Activated CD8-positive, alpha-beta T cell treated with anti-CD3 and anti-CD28 coated beads for 36 hours (primary cell): ENCODE measurements around the gene ZC4H2. TPM values are rescaled to one million over a fixed set of nuclear protein-coding genes. Genes with fewer than 3 reads are reported as not detected.
"Not testable (repeated sequence)": the region's sequence is repeated elsewhere in the genome, so short reads cannot be mapped to it uniquely, and the experiment has no call there.

ENCODE experiments used
- ATAC-seq: fragments of 200-7000 bp; cut with Tn5 transposase; one replicate; pipeline ENCODE4 v1.10.0; 2021; ENCODE audit warnings: mild to moderate bottlenecking, moderate library complexity
- CTCF ChIA-PET: fragments of 350-600 bp; sonication (Branson Sonifier 250); formaldehyde crosslinking; loops from one replicate; lab custom pipeline; 2021; ENCODE audit warnings: antibody characterized with exemption; lab: Charles Lee
- POLR2A ChIA-PET: fragments of 350-600 bp; sonication (Branson Sonifier 250); formaldehyde crosslinking; loops from one replicate; lab custom pipeline; 2021; ENCODE audit warnings: antibody characterized with exemption; lab: Charles Lee
- DNase-seq: peaks from one replicate; pipeline ENCODE4 v3.0.0-alpha.2; 2020
- H3K27ac Mint-ChIP-seq: one replicate; pipeline ENCODE4 v1.8.0; 2021; ENCODE audit warnings: mild to moderate bottlenecking, mixed read lengths
- H3K27me3 Mint-ChIP-seq: one replicate; pipeline ENCODE4 v1.8.0; 2021; ENCODE audit warnings: mixed read lengths
- H3K36me3 Mint-ChIP-seq: one replicate; pipeline ENCODE4 v1.8.0; 2021; ENCODE audit warnings: low read depth, mixed read lengths
- H3K4me1 Mint-ChIP-seq: one replicate; pipeline ENCODE4 v1.8.0; 2021; ENCODE audit warnings: low read depth, mixed read lengths
- H3K4me3 Mint-ChIP-seq: one replicate; pipeline ENCODE4 v1.8.0; 2021; ENCODE audit warnings: mild to moderate bottlenecking, moderate library complexity, mixed read lengths
- H3K9me3 Mint-ChIP-seq: one replicate; pipeline ENCODE4 v1.8.0; 2021; ENCODE audit warnings: mixed read lengths
- intact Hi-C: fragments of 100-400 bp; cut with micrococcal nuclease; formaldehyde crosslinking; loops from one replicate; pipeline ENCODE4 v1.10.0; 2022
- total RNA-seq, 2 experiments: library from RNA; stranded (reverse); gene quantifications; one replicate each; pipeline ENCODE4 v1.2.3, GENCODE V29; 2021
- TF ChIP-seq, protein P1 (sequence below): fragments of 200-600 bp; IDR thresholded peaks from one replicate; pipeline ENCODE4 v1.8.0; 2022; ENCODE audit warnings: antibody characterized with exemption, mild to moderate bottlenecking

ZC4H2 gene, protein sequence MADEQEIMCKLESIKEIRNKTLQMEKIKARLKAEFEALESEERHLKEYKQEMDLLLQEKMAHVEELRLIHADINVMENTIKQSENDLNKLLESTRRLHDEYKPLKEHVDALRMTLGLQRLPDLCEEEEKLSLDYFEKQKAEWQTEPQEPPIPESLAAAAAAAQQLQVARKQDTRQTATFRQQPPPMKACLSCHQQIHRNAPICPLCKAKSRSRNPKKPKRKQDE
- 10 to 100 TPM; 10.3 to 10.7 TPM for total RNA-seq

DNA sequence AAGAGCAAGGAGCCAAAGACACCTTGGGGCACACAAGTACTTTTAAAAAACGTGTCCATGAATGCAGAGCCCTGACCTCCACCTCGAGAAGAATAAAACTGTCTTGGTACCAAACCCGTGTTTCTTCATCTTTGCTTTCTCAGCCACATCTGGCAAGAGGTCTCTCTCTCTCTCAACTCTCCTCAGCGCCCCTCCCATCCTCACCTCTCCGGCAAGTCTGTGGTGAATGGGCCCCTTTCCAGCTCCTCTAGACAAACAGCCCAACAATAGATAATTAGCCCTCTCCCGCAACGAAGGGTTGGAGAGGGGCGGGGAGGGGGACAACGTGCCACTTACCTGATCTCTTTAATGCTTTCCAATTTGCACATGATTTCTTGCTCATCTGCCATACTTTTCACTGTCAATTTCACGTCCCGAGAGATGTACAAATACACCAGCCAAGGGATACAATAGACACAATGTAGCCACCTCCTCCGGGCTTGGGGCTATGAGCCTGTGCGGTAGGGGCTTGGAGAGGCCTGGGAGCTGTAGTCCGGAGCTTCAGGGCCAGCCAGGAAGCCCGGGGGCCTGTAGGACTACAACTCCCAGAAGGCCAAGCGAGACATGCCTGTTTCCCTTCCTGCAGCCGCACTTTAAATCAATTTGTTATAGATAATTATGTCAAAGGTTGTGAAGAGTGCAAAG, at the start of gene ZC4H2:
Gene ZC4H2 (minus strand): TSS at position 462 of the 684 bp plus-strand sequence. CDS start 73 bp downstream, at position 389.
- ChIA-PET CTCF (no interaction called here), POLR2A (no interaction called here)
- Mint-ChIP-seq H3K27ac (peak within 1 kb of the TSS; percentile 88), H3K9me3 (peaks cover 5% of the 10 kb centered on the region), H3K4me1 (peaks cover 20% of the 10 kb centered on the region), H3K27me3 (no peaks in the 10 kb centered on the region), H3K4me3 (peak within 1 kb of the TSS; percentile 92), H3K36me3 (peaks cover 9% of the 10 kb centered on the region)
- intact Hi-C loops: loop anchor here (10.0 kb wide), 1 partner anchor 59 kb away; the partner anchor contains the start of gene ZC3H12B
- TF ChIP-seq, protein P1, sequence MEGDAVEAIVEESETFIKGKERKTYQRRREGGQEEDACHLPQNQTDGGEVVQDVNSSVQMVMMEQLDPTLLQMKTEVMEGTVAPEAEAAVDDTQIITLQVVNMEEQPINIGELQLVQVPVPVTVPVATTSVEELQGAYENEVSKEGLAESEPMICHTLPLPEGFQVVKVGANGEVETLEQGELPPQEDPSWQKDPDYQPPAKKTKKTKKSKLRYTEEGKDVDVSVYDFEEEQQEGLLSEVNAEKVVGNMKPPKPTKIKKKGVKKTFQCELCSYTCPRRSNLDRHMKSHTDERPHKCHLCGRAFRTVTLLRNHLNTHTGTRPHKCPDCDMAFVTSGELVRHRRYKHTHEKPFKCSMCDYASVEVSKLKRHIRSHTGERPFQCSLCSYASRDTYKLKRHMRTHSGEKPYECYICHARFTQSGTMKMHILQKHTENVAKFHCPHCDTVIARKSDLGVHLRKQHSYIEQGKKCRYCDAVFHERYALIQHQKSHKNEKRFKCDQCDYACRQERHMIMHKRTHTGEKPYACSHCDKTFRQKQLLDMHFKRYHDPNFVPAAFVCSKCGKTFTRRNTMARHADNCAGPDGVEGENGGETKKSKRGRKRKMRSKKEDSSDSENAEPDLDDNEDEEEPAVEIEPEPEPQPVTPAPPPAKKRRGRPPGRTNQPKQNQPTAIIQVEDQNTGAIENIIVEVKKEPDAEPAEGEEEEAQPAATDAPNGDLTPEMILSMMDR: no peak
- ATAC-seq: peak; percentile 99
- DNase-seq: peak; percentile 81

DNA sequence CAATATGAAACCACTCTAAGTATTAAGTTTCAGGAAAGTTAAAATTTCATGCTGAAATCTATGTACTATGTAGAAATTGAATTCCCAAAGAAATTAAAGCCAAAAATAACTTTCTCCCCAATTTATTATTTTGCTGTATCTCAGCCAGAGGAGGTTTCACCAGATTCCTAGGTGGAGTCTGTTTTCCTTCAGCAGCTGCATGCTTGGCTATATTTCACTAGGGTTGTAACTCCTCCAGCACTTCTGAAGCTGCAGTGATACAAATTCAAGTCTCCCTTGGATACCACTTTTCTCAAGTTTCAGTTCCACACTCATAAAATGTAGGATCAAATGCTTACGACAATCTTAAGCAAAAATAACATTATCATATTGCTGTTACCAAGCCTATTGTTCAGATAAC, 41.2 kb upstream of the ZC4H2 start:
- Mint-ChIP-seq H3K4me1 (no peaks in the 10 kb centered on the region), H3K9me3 (peaks cover 6% of the 10 kb centered on the region), H3K27me3 (no peaks in the 10 kb centered on the region), H3K36me3 (peaks cover 5% of the 10 kb centered on the region), H3K4me3 (no peak overlapping the region), H3K27ac (no peak overlapping the region)
- POLR2A ChIA-PET: no interaction called here
- TF ChIP-seq, protein P1: no peak
- no peak for ATAC-seq
- CTCF ChIA-PET: no interaction called here
- intact Hi-C loops: no loop called here
- no peak for DNase-seq

DNA sequence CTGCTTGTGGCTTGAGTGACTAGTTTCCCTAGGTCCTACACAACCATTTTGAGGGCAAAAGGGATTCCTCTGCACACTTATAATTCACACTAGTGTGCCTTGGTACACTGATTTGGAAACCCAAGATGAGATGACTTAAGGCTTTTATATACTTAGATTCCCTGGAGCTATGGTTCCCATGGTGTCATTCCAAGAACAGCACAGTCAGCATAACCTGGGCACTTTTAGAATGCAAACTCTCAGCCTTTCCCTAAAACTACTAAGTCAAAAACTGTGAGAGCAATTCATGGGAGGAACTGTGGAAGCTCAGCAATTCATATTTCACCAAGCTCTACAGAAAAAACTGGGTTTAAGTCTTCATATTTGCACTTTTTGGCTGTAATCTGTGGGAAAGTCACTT, 38.0 kb upstream of the ZC4H2 start:
- Mint-ChIP-seq H3K27me3 (no peaks in the 10 kb centered on the region), H3K9me3 (no peaks in the 10 kb centered on the region), H3K36me3 (no peaks in the 10 kb centered on the region), H3K27ac (no peak overlapping the region), H3K4me1 (no peaks in the 10 kb centered on the region), H3K4me3 (no peak overlapping the region)
- POLR2A ChIA-PET: no interaction called here
- no peak for DNase-seq
- intact Hi-C loops: no loop called here
- TF ChIP-seq, protein P1: no peak
- CTCF ChIA-PET: no interaction called here
- ATAC-seq: no peak

DNA sequence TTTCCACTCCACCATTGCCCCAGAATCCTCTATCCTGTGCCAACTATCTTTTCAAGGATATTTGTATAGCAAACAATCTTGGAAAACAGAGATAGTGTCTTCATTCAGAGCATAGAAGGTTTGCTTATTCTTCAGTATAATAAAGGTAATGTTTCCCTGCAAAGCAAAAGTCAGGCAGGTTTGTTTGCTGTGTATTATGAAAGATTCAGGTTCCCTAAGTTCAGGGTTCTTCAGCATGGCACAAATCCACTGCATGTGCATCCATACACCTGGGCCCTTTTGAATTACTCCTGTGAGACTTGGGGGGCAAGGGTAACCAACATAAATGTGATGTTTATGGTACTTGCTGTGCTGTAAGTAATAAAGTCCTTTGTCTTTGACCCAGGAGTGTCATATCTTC, 33.2 kb upstream of the ZC4H2 start:
- no peak overlapping the region for H3K27ac Mint-ChIP-seq
- CTCF ChIA-PET: no interaction called here
- TF ChIP-seq, protein P1: no peak
- ATAC-seq (no peak), DNase-seq (no peak)
- no peaks in the 10 kb centered on the region for H3K4me1 Mint-ChIP-seq
- no peaks in the 10 kb centered on the region for H3K9me3 Mint-ChIP-seq
- no peaks in the 10 kb centered on the region for H3K27me3 Mint-ChIP-seq
- POLR2A ChIA-PET: no interaction called here
- intact Hi-C loops: no loop called here
- H3K4me3 Mint-ChIP-seq: no peak overlapping the region
- peaks cover 4% of the 10 kb centered on the region for H3K36me3 Mint-ChIP-seq

DNA sequence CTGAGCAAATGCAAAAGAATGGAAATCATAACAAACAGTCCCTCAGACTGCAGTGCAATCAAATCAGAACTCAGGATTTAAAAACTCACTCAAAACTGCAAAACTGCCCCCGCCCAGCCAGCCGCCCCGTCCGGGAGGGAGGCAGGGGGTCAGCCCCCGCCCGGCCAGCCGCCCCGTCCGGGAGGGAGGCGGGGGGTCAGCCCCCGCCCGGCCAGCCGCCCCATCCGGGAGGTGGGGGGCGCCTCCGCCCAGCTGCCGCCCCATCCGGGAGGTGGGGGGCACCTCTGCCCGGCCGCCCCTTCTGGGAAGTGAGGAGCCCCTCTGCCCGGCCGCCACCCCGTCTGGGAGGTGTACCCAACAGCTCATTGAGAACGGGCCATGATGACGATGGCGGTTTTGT, 26.0 kb upstream of the ZC4H2 start:
- H3K27me3 Mint-ChIP-seq, ATAC-seq, H3K27ac Mint-ChIP-seq, H3K4me1 Mint-ChIP-seq, intact Hi-C loops, POLR2A ChIA-PET, DNase-seq, H3K36me3 Mint-ChIP-seq, H3K4me3 Mint-ChIP-seq, H3K9me3 Mint-ChIP-seq, CTCF ChIA-PET: not testable (repeated sequence)
